Right hindlimb (tissue), 1 donor: ENCODE results near the gene RETN.

ENCODE experiments used
- DNase-seq: peaks from one replicate; pipeline ENCODE4 v3.0.0-alpha.2; 2018

RETN gene

GRCh38 chr19:7709932-7710460 is 41.1 kb downstream of the RETN start:
- no peak for DNase-seq

- no peak for DNase-seq
These were observed 41.8 kb downstream of the RETN start for GRCh38 chr19:7710616-7711015.

GRCh38 chr19:7715671-7716070 is 46.8 kb downstream of the RETN start:
- no peak for DNase-seq

DNA sequence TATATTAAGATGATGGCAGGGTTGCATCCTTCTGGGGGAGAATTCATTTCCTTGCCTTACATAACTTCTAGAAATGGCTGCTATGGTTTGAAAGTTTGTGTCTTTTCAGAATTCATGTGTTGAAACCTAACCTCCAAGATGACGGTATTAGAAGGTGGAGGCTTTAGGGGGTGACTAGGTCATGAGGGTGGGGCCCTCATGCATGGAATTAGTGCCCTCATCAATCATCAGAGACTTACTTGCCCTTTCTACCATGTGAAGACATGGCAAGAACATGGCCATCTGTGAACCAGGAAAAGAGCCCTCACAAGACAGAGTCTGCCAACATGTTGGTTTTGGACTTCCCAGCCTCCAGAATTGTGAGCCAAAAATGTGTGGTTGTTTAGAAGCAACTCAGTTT is 47.9 kb downstream of the RETN start:
- DNase-seq: no peak

- DNase-seq: no peak
These were observed 49.8 kb downstream of the RETN start for GRCh38 chr19:7718668-7719067.
